Left ventricle myocardium inferior (tissue), 1 donor: ENCODE data around the gene SPATA20. TPM values are rescaled to one million over a fixed set of nuclear protein-coding genes. Genes with fewer than 3 reads are reported as not detected.

Experiments used
- DNase-seq: peaks from one replicate; pipeline ENCODE4 v3.0.0-alpha.2; 2020
- H3K27ac ChIP-seq: fragments of 200-600 bp; replicated peaks from 2 replicates; pipeline ENCODE4 v1.8.0; 2021
- H3K27me3 ChIP-seq: fragments of 200-600 bp; 2 replicates; pipeline ENCODE4 v1.8.0; 2021; ENCODE audit warnings: low read depth
- H3K36me3 ChIP-seq: fragments of 200-600 bp; 2 replicates; pipeline ENCODE4 v1.8.0; 2021
- H3K4me1 ChIP-seq: fragments of 200-600 bp; 2 replicates; pipeline ENCODE4 v1.8.0; 2021
- H3K4me3 ChIP-seq: fragments of 200-600 bp; 2 replicates; pipeline ENCODE4 v1.8.0; 2021; ENCODE audit warnings: mild to moderate bottlenecking, moderate library complexity
- H3K9me3 ChIP-seq: fragments of 200-600 bp; replicated peaks from 2 replicates; pipeline ENCODE4 v1.8.0; 2021
- intact Hi-C: fragments of 100-400 bp; cut with micrococcal nuclease; formaldehyde crosslinking; loops from one replicate; pipeline ENCODE4 v1.11.0; 2022
- total RNA-seq: library from RNA; stranded (reverse); fragmentation: NEBNext Ultra II Directional; extraction: Animal tissue kit (Norgen Biotek cat#: 25700); gene quantifications from one replicate; pipeline ENCODE4 v1.2.1, GENCODE V29; 2021
- TF ChIP-seq, protein P1 (sequence below): fragments of 200-600 bp; IDR thresholded peaks from 2 replicates; pipeline ENCODE4 v1.8.0; 2021; ENCODE audit warnings: antibody characterized with exemption, mild to moderate bottlenecking, borderline replicate concordance
- donor health status: DM: no; HTN: yes; CAD: no; lungs with severe emphysema.

Gene SPATA20
- total RNA-seq, 1 donor from 2014 or later, result 66.3 TPM

- no peaks in the 10 kb centered on the region for H3K27me3 ChIP-seq
- H3K4me1 ChIP-seq, result peaks cover 54% of the 10 kb centered on the region
- H3K4me3 ChIP-seq, result peak overlapping the region; percentile 48
- intact Hi-C loops, result no loop called here
- no peak for DNase-seq
- H3K9me3 ChIP-seq, result no peaks in the 10 kb centered on the region
- TF ChIP-seq, protein P1, sequence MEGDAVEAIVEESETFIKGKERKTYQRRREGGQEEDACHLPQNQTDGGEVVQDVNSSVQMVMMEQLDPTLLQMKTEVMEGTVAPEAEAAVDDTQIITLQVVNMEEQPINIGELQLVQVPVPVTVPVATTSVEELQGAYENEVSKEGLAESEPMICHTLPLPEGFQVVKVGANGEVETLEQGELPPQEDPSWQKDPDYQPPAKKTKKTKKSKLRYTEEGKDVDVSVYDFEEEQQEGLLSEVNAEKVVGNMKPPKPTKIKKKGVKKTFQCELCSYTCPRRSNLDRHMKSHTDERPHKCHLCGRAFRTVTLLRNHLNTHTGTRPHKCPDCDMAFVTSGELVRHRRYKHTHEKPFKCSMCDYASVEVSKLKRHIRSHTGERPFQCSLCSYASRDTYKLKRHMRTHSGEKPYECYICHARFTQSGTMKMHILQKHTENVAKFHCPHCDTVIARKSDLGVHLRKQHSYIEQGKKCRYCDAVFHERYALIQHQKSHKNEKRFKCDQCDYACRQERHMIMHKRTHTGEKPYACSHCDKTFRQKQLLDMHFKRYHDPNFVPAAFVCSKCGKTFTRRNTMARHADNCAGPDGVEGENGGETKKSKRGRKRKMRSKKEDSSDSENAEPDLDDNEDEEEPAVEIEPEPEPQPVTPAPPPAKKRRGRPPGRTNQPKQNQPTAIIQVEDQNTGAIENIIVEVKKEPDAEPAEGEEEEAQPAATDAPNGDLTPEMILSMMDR, result no peak
- H3K36me3 ChIP-seq, result no peaks in the 10 kb centered on the region
- peak overlapping the region; percentile 81 for H3K27ac ChIP-seq
Measured at GRCh38 chr17:50584749-50585148, 37.8 kb downstream of the SPATA20 start.

GRCh38 chr17:50585346-50585745 lies 38.4 kb downstream of the SPATA20 start:
- no peak for DNase-seq

DNA sequence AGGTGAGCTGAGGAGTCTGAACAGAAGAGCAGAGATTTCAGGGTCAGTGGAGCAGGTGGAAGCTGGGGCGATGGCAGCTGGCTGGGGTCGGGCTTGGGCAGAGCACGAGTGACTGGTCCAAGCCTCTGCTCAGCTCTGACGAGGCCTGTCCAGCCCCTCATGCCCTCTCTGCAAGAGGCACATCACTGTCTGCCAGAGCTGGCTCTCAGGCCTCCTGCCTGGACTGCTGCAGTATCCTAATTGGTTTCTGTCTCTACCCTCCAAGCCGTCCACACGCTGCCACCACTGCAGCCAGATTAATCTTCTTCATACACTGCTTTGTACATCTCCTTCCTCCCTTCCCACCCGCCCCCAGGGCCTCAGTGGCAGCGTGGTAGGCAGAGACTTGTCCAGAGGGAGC lies 38.9 kb downstream of the SPATA20 start:
- no peaks in the 10 kb centered on the region for H3K9me3 ChIP-seq
- peak overlapping the region; percentile 81 for H3K27ac ChIP-seq
- TF ChIP-seq, protein P1, result no peak
- no peaks in the 10 kb centered on the region for H3K36me3 ChIP-seq
- intact Hi-C loops, result no loop called here
- no peak overlapping the region for H3K4me3 ChIP-seq
- DNase-seq, result no peak
- H3K27me3 ChIP-seq, result no peaks in the 10 kb centered on the region
- peaks cover 63% of the 10 kb centered on the region for H3K4me1 ChIP-seq

More at GRCh38 chr17:50585346-50585745, 38.4 kb downstream of the SPATA20 start:
- no peaks in the 10 kb centered on the region for H3K36me3 ChIP-seq
- no peaks in the 10 kb centered on the region for H3K9me3 ChIP-seq
- H3K27ac ChIP-seq, result peak overlapping the region; percentile 81
- H3K4me1 ChIP-seq, result peaks cover 60% of the 10 kb centered on the region
- TF ChIP-seq, protein P1, result no peak
- H3K4me3 ChIP-seq, result no peak overlapping the region
- intact Hi-C loops, result no loop called here
- H3K27me3 ChIP-seq, result no peaks in the 10 kb centered on the region

- peak overlapping the region; percentile 3 for H3K27ac ChIP-seq
- H3K36me3 ChIP-seq, result no peaks in the 10 kb centered on the region
- DNase-seq, result no peak
- peaks cover 63% of the 10 kb centered on the region for H3K4me1 ChIP-seq
- TF ChIP-seq, protein P1, result no peak
- intact Hi-C loops, result no loop called here
- H3K4me3 ChIP-seq, result no peak overlapping the region
- H3K9me3 ChIP-seq, result no peaks in the 10 kb centered on the region
- no peaks in the 10 kb centered on the region for H3K27me3 ChIP-seq
Measured at GRCh38 chr17:50586421-50587247, 39.7 kb downstream of the SPATA20 start.

- Histone ChIP-seq H3K4me1 (peaks cover 56% of the 10 kb centered on the region), H3K4me3 (no peak overlapping the region), H3K27ac (peak overlapping the region; percentile 3), H3K36me3 (no peaks in the 10 kb centered on the region), H3K27me3 (no peaks in the 10 kb centered on the region), H3K9me3 (no peaks in the 10 kb centered on the region)
- no peak for DNase-seq
- TF ChIP-seq, protein P1, result no peak
- intact Hi-C loops, result no loop called here
Measured at GRCh38 chr17:50587571-50587970, 40.6 kb downstream of the SPATA20 start.
